Measurements from ENCODE around the gene CNGA4.

The CNGA4 gene

GRCh38 chr11:6238902-6239301 lies at the start of gene CNGA4:
CNGA4 (plus strand) TSS chr11:6239089; CDS start chr11:6239207, 118 bp downstream.
- H3K9me3 ChIP-seq (ENCODE audit: insufficient read depth, low read length, severe bottlenecking), result no peaks in the 10 kb centered on the region
- H3K79me2 ChIP-seq (ENCODE audit: insufficient read depth, low read length), result peaks cover 5% of the 10 kb centered on the region
- ATAC-seq (ENCODE audit: insufficient read depth, low read depth) (no peak), DNase-seq (no peak)
- TF ChIP-seq, protein P1, sequence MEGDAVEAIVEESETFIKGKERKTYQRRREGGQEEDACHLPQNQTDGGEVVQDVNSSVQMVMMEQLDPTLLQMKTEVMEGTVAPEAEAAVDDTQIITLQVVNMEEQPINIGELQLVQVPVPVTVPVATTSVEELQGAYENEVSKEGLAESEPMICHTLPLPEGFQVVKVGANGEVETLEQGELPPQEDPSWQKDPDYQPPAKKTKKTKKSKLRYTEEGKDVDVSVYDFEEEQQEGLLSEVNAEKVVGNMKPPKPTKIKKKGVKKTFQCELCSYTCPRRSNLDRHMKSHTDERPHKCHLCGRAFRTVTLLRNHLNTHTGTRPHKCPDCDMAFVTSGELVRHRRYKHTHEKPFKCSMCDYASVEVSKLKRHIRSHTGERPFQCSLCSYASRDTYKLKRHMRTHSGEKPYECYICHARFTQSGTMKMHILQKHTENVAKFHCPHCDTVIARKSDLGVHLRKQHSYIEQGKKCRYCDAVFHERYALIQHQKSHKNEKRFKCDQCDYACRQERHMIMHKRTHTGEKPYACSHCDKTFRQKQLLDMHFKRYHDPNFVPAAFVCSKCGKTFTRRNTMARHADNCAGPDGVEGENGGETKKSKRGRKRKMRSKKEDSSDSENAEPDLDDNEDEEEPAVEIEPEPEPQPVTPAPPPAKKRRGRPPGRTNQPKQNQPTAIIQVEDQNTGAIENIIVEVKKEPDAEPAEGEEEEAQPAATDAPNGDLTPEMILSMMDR (IDR thresholded peaks at IDR 0.05; ENCODE audit: borderline replicate concordance, extremely low read depth, low read length, poor library complexity, severe bottlenecking), result no peak
- TF ChIP-seq EZH2 (IDR thresholded peaks at IDR 0.05; ENCODE audit: borderline replicate concordance, low read depth, low read length, severe bottlenecking), result no peak
- 0 out of 2 replicates have a peak, but pooled peaks cover 1% of the 10 kb centered on the region for H4K20me1 ChIP-seq (ENCODE audit: insufficient read depth, low read length)
- no peak within 1 kb of the TSS for H3K27ac ChIP-seq (ENCODE audit: low read length)
- H3K4me3 ChIP-seq (ENCODE audit: low read depth in 1 of 2, low read length in 2 of 2), result no peak within 1 kb of the TSS
- no peak within 1 kb of the TSS for H3K4me2 ChIP-seq (ENCODE audit: insufficient read depth, low read length)
- H3K4me1 ChIP-seq (ENCODE audit: insufficient read depth, low read length), result peaks cover 8% of the 10 kb centered on the region
- no peaks in the 10 kb centered on the region; the same call in 1 of the 2 replicates for H3K36me3 ChIP-seq (ENCODE audit: insufficient read depth, low read length)
- H2AFZ ChIP-seq (ENCODE audit: low read depth, low read length), result no peak within 1 kb of the TSS
- H3K9ac ChIP-seq (ENCODE audit: low read depth, low read length), result no peak within 1 kb of the TSS
- H3K27me3 ChIP-seq (ENCODE audit: insufficient read depth, low read length, poor library complexity), result peaks cover 4% of the 10 kb centered on the region

GRCh38 chr11:6191742-6192141 lies 47.1 kb upstream of the CNGA4 start:
- H3K27me3 ChIP-seq (ENCODE audit: insufficient read depth, low read length, poor library complexity), result no peaks in the 10 kb centered on the region
- no peaks in the 10 kb centered on the region for H3K4me1 ChIP-seq (ENCODE audit: insufficient read depth, low read length)
- no peak overlapping the region for H3K4me3 ChIP-seq (ENCODE audit: low read depth in 1 of 2, low read length in 2 of 2)
- H3K36me3 ChIP-seq (ENCODE audit: insufficient read depth, low read length), result no peaks in the 10 kb centered on the region
- H2AFZ ChIP-seq (ENCODE audit: low read depth, low read length), result no peak overlapping the region
- H3K4me2 ChIP-seq (ENCODE audit: insufficient read depth, low read length), result no peak overlapping the region
- DNase-seq (no peak), ATAC-seq (ENCODE audit: insufficient read depth, low read depth) (no peak)
- no peaks in the 10 kb centered on the region for H4K20me1 ChIP-seq (ENCODE audit: insufficient read depth, low read length)
- no peaks in the 10 kb centered on the region for H3K9me3 ChIP-seq (ENCODE audit: insufficient read depth, low read length, severe bottlenecking)
- no peak overlapping the region for H3K27ac ChIP-seq (ENCODE audit: low read length)
- no peak for TF ChIP-seq EZH2 (IDR thresholded peaks at IDR 0.05; ENCODE audit: borderline replicate concordance, low read depth, low read length, severe bottlenecking)
- TF ChIP-seq, protein P1 (IDR thresholded peaks at IDR 0.05; ENCODE audit: borderline replicate concordance, extremely low read depth, low read length, poor library complexity, severe bottlenecking), result no peak
- H3K9ac ChIP-seq (ENCODE audit: low read depth, low read length), result no peak overlapping the region
- H3K79me2 ChIP-seq (ENCODE audit: insufficient read depth, low read length), result no peaks in the 10 kb centered on the region

DNA sequence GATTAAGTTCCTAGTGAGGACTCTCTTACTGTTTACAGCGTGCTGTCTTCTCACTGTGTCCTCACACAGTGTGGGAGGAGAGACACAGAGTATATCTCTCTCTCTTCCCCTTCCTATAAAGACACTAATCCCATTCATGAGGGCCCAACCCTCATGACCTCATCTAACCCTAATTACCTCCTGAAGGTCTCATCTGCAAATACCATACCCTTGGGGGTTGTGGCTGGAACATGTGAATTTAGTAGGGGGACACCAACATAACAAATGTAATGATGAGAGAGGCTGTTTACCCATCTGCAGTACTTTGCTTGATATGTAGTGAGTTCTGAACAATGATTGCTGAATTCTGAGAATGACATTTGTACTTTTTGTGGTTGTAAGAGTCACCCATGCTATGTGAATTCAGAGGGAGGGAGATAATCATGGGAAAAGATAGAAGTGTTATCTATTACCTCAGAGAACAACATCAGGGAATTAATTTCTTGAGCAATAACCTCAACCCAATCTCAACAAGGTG lies 44.8 kb upstream of the CNGA4 start:
- no peaks in the 10 kb centered on the region for H3K4me1 ChIP-seq (ENCODE audit: insufficient read depth, low read length)
- TF ChIP-seq EZH2 (IDR thresholded peaks at IDR 0.05; ENCODE audit: borderline replicate concordance, low read depth, low read length, severe bottlenecking), result no peak
- TF ChIP-seq, protein P1 (IDR thresholded peaks at IDR 0.05; ENCODE audit: borderline replicate concordance, extremely low read depth, low read length, poor library complexity, severe bottlenecking), result no peak
- H3K27me3 ChIP-seq (ENCODE audit: insufficient read depth, low read length, poor library complexity), result no peaks in the 10 kb centered on the region
- H3K9me3 ChIP-seq (ENCODE audit: insufficient read depth, low read length, severe bottlenecking), result no peaks in the 10 kb centered on the region
- H3K4me3 ChIP-seq (ENCODE audit: low read depth in 1 of 2, low read length in 2 of 2), result no peak overlapping the region
- H3K36me3 ChIP-seq (ENCODE audit: insufficient read depth, low read length), result no peaks in the 10 kb centered on the region
- H4K20me1 ChIP-seq (ENCODE audit: insufficient read depth, low read length), result no peaks in the 10 kb centered on the region
- H3K27ac ChIP-seq (ENCODE audit: low read length), result no peak overlapping the region
- no peak overlapping the region for H2AFZ ChIP-seq (ENCODE audit: low read depth, low read length)
- DNase-seq (no peak), ATAC-seq (ENCODE audit: insufficient read depth, low read depth) (no peak)
- H3K79me2 ChIP-seq (ENCODE audit: insufficient read depth, low read length), result no peaks in the 10 kb centered on the region
- no peak overlapping the region for H3K4me2 ChIP-seq (ENCODE audit: insufficient read depth, low read length)
- no peak overlapping the region for H3K9ac ChIP-seq (ENCODE audit: low read depth, low read length)
